ENCODE results near the gene FBN1.

FBN1 gene

GRCh38 chr15:48623456-48623855 is 22.1 kb downstream of the FBN1 start:
- no peak for DNase-seq (ENCODE audit: low spot score)

GRCh38 chr15:48622237-48622636 is 23.3 kb downstream of the FBN1 start:
- no peak for DNase-seq (ENCODE audit: low spot score)

- DNase-seq (ENCODE audit: low spot score) = no peak
Observed at GRCh38 chr15:48619446-48619845, 26.1 kb downstream of the FBN1 start.

GRCh38 chr15:48617619-48618018 is 27.9 kb downstream of the FBN1 start:
- DNase-seq (ENCODE audit: low spot score) = no peak

- no peak for DNase-seq (ENCODE audit: low spot score)
Observed at GRCh38 chr15:48616216-48616615, 29.3 kb downstream of the FBN1 start.

GRCh38 chr15:48614051-48614450 is 31.5 kb downstream of the FBN1 start:
- DNase-seq (ENCODE audit: low spot score) = no peak

GRCh38 chr15:48609486-48609885 is 36.0 kb downstream of the FBN1 start:
- DNase-seq (ENCODE audit: low spot score) = no peak

GRCh38 chr15:48607846-48608245 is 37.7 kb downstream of the FBN1 start:
- DNase-seq (ENCODE audit: low spot score) = no peak

- DNase-seq (ENCODE audit: low spot score) = no peak
Observed at GRCh38 chr15:48604567-48604966, 40.9 kb downstream of the FBN1 start.

GRCh38 chr15:48603922-48604321 is 41.6 kb downstream of the FBN1 start:
- no peak for DNase-seq (ENCODE audit: low spot score)

- no peak for DNase-seq (ENCODE audit: low spot score)
Observed at GRCh38 chr15:48603123-48603500, 42.4 kb downstream of the FBN1 start.

- no peak for DNase-seq (ENCODE audit: low spot score)
Observed at GRCh38 chr15:48602358-48603122, 43.0 kb downstream of the FBN1 start.

GRCh38 chr15:48601095-48601494 is 44.4 kb downstream of the FBN1 start:
- no peak for DNase-seq (ENCODE audit: low spot score)

GRCh38 chr15:48596841-48597240 is 48.7 kb downstream of the FBN1 start:
- no peak for DNase-seq (ENCODE audit: low spot score)

- no peak for DNase-seq (ENCODE audit: low spot score)
Observed at GRCh38 chr15:48596415-48596814, 49.1 kb downstream of the FBN1 start.

- DNase-seq (ENCODE audit: low spot score) = no peak
Observed at GRCh38 chr15:48595981-48596380, 49.5 kb downstream of the FBN1 start.

- DNase-seq (ENCODE audit: low spot score) = no peak
Observed at GRCh38 chr15:48592933-48593332, 52.6 kb downstream of the FBN1 start.

GRCh38 chr15:48592221-48592731 is 53.2 kb downstream of the FBN1 start:
- no peak for DNase-seq (ENCODE audit: low spot score)

GRCh38 chr15:48590723-48591122 is 54.8 kb downstream of the FBN1 start:
- DNase-seq (ENCODE audit: low spot score) = no peak

GRCh38 chr15:48584812-48585563 is 60.5 kb downstream of the FBN1 start:
- no peak for DNase-seq (ENCODE audit: low spot score)

GRCh38 chr15:48584090-48584811 is 61.3 kb downstream of the FBN1 start:
- no peak for DNase-seq (ENCODE audit: low spot score)

Measured in SK-N-DZ (cell line).